Activated naive CD8-positive, alpha-beta T cell (primary cell): ENCODE data around the gene RPL36AL.

ENCODE experiments used
- H3K27ac Mint-ChIP-seq: one replicate; pipeline ENCODE4 v1.8.0; 2021; ENCODE audit warnings: mixed read lengths
- H3K27me3 Mint-ChIP-seq: one replicate; pipeline ENCODE4 v1.8.0; 2021; ENCODE audit warnings: mixed read lengths
- H3K36me3 Mint-ChIP-seq: one replicate; pipeline ENCODE4 v1.8.0; 2021; ENCODE audit warnings: mixed read lengths
- H3K4me1 Mint-ChIP-seq: one replicate; pipeline ENCODE4 v1.8.0; 2021; ENCODE audit warnings: low read depth, mixed read lengths
- H3K4me3 Mint-ChIP-seq: one replicate; pipeline ENCODE4 v1.8.0; 2021; ENCODE audit warnings: mild to moderate bottlenecking, mixed read lengths
- H3K9me3 Mint-ChIP-seq: one replicate; pipeline ENCODE4 v1.8.0; 2021; ENCODE audit warnings: low read depth, mixed read lengths

Gene RPL36AL

DNA sequence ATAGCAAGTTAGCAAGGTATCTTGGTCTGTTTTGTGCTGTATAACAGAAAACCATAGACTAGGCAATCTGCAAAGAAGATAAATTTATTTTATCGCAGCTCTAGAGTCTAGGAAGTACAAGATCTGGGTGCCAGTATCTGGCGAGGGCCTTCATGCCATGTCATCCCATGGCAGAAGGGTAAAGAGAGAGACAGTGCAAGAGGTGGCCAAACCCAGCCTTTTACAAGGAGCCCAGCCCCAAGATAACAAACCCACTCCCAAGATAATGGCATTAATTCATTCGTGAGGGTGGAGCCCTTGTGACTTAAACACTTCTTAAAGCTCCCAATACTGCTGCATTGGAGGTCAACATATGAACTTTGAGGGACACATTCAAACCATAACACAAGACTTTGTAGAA is 51.1 kb downstream of the RPL36AL start:
- Mint-ChIP-seq H3K9me3 (peaks cover 4% of the 10 kb centered on the region), H3K4me1 (peaks cover 4% of the 10 kb centered on the region), H3K27me3 (no peaks in the 10 kb centered on the region), H3K27ac (no peak overlapping the region), H3K4me3 (no peak overlapping the region), H3K36me3 (peaks cover 17% of the 10 kb centered on the region)
